Thyroid gland (tissue), 4 donors: ENCODE data around the gene NRSN2. TPM values are rescaled to one million over a fixed set of nuclear protein-coding genes. Genes with fewer than 3 reads are reported as not detected.

Experiments
- DNase-seq, 2 donors: peaks; one replicate each; pipeline ENCODE4 v3.0.0-alpha.2; 2019
- H3K27ac ChIP-seq, 3 donors: fragments of 200-600 bp; sonication (generic); 1 replicate in 2 of 3; 2 replicates in 1 of 3; pipeline ENCODE4 v1.5.1; 2016 to 2019; ENCODE audit warnings: mild to moderate bottlenecking in 1 of 3, moderate library complexity in 1 of 3
- H3K27me3 ChIP-seq: fragments of 200-600 bp; sonication (generic); one replicate; pipeline ENCODE4 v1.5.1; 2019
- H3K36me3 ChIP-seq, 2 donors: fragments of 200-600 bp; sonication (generic); one replicate each; pipeline ENCODE4 v1.5.1; 2016 to 2019
- H3K4me1 ChIP-seq, 2 donors: fragments of 200-600 bp; sonication (generic); one replicate each; pipeline ENCODE4 v1.5.1; 2017 to 2019
- H3K4me3 ChIP-seq, 3 donors: fragments of 200-600 bp; sonication (generic); replicated peaks in 1 of 3; 1 replicate in 2 of 3; 2 replicates in 1 of 3; pipeline ENCODE4 v1.5.1; 2016; ENCODE audit warnings: mild to moderate bottlenecking in 1 of 3
- H3K9me3 ChIP-seq: fragments of 200-600 bp; sonication (generic); one replicate; pipeline ENCODE4 v1.5.1; 2017
- POLR2A ChIP-seq, 2 donors: fragments of 450-650 bp; IDR thresholded peaks; one replicate each; pipeline ENCODE4 v1.6.1; 2017; ENCODE audit warnings: antibody characterized with exemption in 2 of 2, mild to moderate bottlenecking in 2 of 2, moderate library complexity in 1 of 2
- WGBS, 2 donors: methylation state at CpG; one replicate each; pipeline ENCODE4 v1.1.5; 2017; 5-methylcytosine and 5-hydroxymethylcytosine counted together
- intact Hi-C: fragments of 100-400 bp; cut with DNase I; formaldehyde crosslinking; loops from one replicate; pipeline ENCODE4 v1.15.1; 2023
- total RNA-seq, 4 donors: library from RNA; depleted of rRNA; stranded (reverse); fragments of >200 nt; gene quantifications; one replicate each; pipeline ENCODE4 v1.2.3, GENCODE V29; 2016
- TF ChIP-seq, protein P1 (sequence below), 6 experiments: fragments of 200-600 bp in 3 of 6; fragments of 450-650 bp in 3 of 6; sonication (generic) in 3 of 6; IDR thresholded peaks; one replicate each; pipeline ENCODE4 v1.5.1; 2016 to 2019; ENCODE audit warnings: antibody characterized with exemption in 6 of 6, mild to moderate bottlenecking in 2 of 6, inconsistent platforms in 1 of 6, moderate library complexity in 1 of 6

The NRSN2 gene, protein sequence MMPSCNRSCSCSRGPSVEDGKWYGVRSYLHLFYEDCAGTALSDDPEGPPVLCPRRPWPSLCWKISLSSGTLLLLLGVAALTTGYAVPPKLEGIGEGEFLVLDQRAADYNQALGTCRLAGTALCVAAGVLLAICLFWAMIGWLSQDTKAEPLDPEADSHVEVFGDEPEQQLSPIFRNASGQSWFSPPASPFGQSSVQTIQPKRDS
- 10 to 100 TPM; 29.8 to 56.7 (median 42.4) TPM for total RNA-seq

DNA sequence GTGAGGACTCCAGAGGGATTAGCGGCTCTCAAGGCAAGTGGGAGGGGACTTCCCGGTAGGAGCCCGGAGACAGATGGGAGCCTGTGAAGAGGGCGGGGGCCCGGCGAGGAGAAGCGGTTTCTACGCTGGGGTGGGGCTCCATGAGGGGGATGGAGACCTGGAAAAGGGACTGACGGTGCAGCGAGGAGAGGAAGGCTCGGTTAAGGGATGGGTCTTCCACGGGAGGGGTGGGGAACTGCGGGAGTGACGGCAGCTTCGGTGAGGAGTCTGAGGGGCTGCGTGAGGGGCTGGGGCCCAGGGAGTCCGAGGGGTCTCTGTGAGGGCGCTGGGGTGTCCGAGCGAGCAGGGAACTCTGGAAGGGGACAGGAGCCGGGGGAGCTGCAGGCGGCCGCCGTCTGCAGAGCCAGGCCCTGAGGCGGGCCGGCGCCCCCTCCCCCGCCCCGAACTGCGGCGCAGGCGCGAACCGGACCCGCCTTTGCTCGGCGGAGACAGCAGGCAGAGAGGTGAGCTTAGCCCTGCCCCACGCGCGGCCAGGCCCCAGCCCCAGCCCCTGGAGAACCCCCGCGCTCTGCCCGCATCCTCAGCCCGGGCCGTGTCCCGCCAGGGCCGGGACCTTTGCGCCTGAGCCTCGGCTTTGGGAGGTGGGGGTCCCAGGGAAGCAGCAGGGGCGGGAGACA is at the start of gene NRSN2:
Gene NRSN2, plus strand, starts transcription at position 472 of the 677 bp plus-strand sequence. CDS start 2,533 bp downstream, outside the sequence.
- peak; percentile 70 to 74 for DNase-seq
- Histone ChIP-seq H3K9me3 (no peaks in the 10 kb centered on the region), H3K4me3 (peak within 1 kb of the TSS; percentile 26 to 84 (median 65)), H3K4me1 (peaks cover 0 to 12% of the 10 kb centered on the region in 2 donors), H3K27ac (peak within 1 kb of the TSS; percentile 88 to 93 (median 91)), H3K36me3 (no peaks in the 10 kb centered on the region), H3K27me3 (no peaks in the 10 kb centered on the region)
- WGBS, 2 donors = 1 to 2% methylated on average over 22 to 28 of the region's 50 CpGs
- TF ChIP-seq, protein P1, sequence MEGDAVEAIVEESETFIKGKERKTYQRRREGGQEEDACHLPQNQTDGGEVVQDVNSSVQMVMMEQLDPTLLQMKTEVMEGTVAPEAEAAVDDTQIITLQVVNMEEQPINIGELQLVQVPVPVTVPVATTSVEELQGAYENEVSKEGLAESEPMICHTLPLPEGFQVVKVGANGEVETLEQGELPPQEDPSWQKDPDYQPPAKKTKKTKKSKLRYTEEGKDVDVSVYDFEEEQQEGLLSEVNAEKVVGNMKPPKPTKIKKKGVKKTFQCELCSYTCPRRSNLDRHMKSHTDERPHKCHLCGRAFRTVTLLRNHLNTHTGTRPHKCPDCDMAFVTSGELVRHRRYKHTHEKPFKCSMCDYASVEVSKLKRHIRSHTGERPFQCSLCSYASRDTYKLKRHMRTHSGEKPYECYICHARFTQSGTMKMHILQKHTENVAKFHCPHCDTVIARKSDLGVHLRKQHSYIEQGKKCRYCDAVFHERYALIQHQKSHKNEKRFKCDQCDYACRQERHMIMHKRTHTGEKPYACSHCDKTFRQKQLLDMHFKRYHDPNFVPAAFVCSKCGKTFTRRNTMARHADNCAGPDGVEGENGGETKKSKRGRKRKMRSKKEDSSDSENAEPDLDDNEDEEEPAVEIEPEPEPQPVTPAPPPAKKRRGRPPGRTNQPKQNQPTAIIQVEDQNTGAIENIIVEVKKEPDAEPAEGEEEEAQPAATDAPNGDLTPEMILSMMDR (IDR thresholded peaks at IDR 0.05) = no peak
- TF ChIP-seq POLR2A (IDR thresholded peaks at IDR 0.05) = peak; percentile 34 to 64
- intact Hi-C loops = no loop called here

DNA sequence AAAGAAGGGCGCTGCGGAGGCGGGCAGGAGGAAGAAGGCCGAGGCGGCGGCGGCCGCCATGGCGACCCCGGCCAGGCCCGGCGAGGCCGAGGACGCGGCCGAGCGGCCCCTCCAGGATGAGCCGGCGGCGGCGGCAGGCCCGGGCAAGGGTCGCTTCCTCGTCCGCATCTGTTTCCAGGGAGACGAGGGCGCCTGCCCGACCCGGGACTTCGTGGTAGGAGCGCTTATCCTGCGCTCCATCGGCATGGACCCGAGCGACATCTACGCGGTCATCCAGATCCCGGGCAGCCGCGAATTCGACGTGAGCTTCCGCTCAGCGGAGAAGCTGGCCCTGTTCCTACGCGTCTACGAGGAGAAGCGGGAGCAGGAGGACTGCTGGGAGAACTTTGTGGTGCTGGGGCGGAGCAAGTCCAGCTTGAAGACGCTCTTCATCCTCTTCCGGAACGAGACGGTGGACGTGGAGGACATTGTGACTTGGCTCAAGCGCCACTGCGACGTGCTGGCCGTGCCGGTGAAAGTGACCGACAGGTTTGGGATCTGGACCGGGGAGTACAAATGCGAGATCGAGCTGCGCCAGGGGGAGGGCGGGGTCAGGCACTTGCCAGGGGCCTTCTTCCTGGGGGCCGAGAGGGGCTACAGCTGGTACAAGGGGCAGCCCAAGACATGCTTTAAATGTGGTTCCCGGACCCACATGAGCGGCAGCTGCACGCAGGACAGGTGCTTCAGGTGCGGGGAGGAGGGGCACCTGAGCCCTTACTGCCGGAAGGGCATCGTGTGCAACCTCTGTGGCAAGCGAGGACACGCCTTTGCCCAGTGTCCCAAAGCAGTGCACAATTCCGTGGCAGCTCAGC is 48.8 kb upstream of the NRSN2 start:
- peak in 1 of 2 donors; percentile 69 for TF ChIP-seq POLR2A (IDR thresholded peaks at IDR 0.05)
- TF ChIP-seq, protein P1 (IDR thresholded peaks at IDR 0.05) = peak in 1 of 6 experiments; percentile 6
- Histone ChIP-seq H3K9me3 (no peaks in the 10 kb centered on the region), H3K27me3 (no peaks in the 10 kb centered on the region), H3K4me3 (peak overlapping the region; percentile 88 to 94 (median 93)), H3K27ac (peak overlapping the region; percentile 96 to 99 (median 96)), H3K4me1 (peaks cover 27 to 31% of the 10 kb centered on the region in 2 donors), H3K36me3 (no peaks in the 10 kb centered on the region)
- intact Hi-C loops = no loop called here
- DNase-seq = peak; percentile 87 to 90
- WGBS, 2 donors = 0% methylated on average over 34 to 43 of the region's 75 CpGs

DNA sequence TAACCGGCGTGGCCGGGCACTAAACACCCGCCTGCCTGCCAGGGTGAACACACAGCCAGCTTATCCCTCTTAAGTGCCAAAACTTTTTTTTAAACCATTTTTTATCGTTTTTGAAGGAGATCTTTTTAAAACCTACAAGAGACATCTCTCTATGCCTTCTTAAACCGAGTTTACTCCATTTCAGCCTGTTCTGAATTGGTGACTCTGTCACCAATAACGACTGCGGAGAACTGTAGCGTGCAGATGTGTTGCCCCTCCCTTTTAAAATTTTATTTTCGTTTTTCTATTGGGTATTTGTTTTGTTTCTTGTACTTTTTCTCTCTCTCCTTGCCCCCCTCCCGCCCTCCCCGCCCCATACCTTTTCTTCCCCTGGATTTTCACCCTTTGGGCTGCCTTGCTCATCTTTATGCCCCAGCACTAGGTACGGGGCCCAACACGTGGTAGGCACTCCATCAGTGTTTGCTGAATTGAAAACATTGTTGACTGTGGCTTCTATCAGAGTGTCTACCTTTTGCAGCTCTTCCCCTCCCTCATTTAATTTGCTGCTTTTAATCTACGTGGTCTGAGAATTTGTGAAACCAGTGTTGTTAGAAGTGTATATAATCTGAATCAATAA is 48.0 kb upstream of the NRSN2 start:
- Histone ChIP-seq H3K4me3 (peak overlapping the region; percentile 88 to 94 (median 93)), H3K4me1 (peaks cover 27 to 31% of the 10 kb centered on the region in 2 donors), H3K27ac (peak overlapping the region; percentile 96 to 99 (median 96)), H3K36me3 (no peaks in the 10 kb centered on the region), H3K27me3 (no peaks in the 10 kb centered on the region), H3K9me3 (no peaks in the 10 kb centered on the region)
- no peak for DNase-seq
- TF ChIP-seq, protein P1 (IDR thresholded peaks at IDR 0.05) = no peak
- TF ChIP-seq POLR2A (IDR thresholded peaks at IDR 0.05) = no peak
- WGBS, 2 donors = 4 to 8% methylated on average over 15 of the region's 15 CpGs
- intact Hi-C loops = no loop called here

DNA sequence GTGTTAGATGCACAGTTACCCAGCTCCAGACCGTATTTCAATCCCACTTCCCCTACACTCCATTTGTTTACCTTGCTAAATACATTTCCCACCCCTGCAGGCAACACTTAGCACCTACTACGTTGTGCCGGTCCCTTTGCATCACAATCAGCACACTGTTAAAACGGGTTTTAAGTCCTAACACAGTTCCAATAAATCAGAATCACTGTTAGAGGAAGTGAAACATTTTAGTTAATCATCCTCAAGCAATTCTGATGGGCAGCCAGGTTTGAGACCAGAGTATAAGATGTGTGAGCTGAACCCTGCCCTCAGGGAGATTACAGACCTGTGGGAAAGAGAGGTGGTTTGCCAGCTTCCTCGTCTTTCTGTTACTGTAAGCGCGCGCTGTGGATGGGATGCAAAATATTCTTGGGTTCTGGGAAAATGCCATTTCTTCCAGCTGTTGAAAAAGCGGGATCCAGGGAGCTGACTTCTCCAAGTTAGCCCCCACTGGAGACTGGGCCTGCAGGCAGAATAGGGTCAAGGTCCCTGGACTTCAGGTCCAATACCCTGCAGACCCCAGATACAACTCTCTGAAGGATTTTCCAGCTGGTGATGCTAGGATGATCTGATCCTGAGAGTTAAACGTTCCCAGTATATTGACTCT is 46.4 kb upstream of the NRSN2 start:
- Histone ChIP-seq H3K4me1 (peaks cover 27 to 31% of the 10 kb centered on the region in 2 donors), H3K27me3 (no peaks in the 10 kb centered on the region), H3K27ac (no peak overlapping the region), H3K9me3 (no peaks in the 10 kb centered on the region), H3K4me3 (no peak overlapping the region), H3K36me3 (no peaks in the 10 kb centered on the region)
- TF ChIP-seq POLR2A (IDR thresholded peaks at IDR 0.05) = no peak
- TF ChIP-seq, protein P1 (IDR thresholded peaks at IDR 0.05) = no peak
- DNase-seq = no peak
- intact Hi-C loops = no loop called here
- WGBS, 2 donors = 50 to 58% methylated on average over 10 of the region's 10 CpGs
